Activated CD8-positive, alpha-beta T cell treated with anti-CD3 and anti-CD28 coated beads for 36 hours (primary cell): Measurements from ENCODE around the gene ZCCHC10. TPM values are rescaled to one million over a fixed set of nuclear protein-coding genes. Genes with fewer than 3 reads are reported as not detected.
"Not testable (repeated sequence)": the region's sequence is repeated elsewhere in the genome, so short reads cannot be mapped to it uniquely, and the experiment has no call there.

Experiments used
- ATAC-seq: fragments of 200-7000 bp; cut with Tn5 transposase; one replicate; pipeline ENCODE4 v1.10.0; 2021; ENCODE audit warnings: mild to moderate bottlenecking, moderate library complexity
- CTCF ChIA-PET: fragments of 350-600 bp; sonication (Branson Sonifier 250); formaldehyde crosslinking; loops from one replicate; lab custom pipeline; 2021; ENCODE audit warnings: antibody characterized with exemption; lab: Charles Lee
- POLR2A ChIA-PET: fragments of 350-600 bp; sonication (Branson Sonifier 250); formaldehyde crosslinking; loops from one replicate; lab custom pipeline; 2021; ENCODE audit warnings: antibody characterized with exemption; lab: Charles Lee
- DNase-seq: peaks from one replicate; pipeline ENCODE4 v3.0.0-alpha.2; 2020
- H3K27ac Mint-ChIP-seq: one replicate; pipeline ENCODE4 v1.8.0; 2021; ENCODE audit warnings: mild to moderate bottlenecking, mixed read lengths
- H3K27me3 Mint-ChIP-seq: one replicate; pipeline ENCODE4 v1.8.0; 2021; ENCODE audit warnings: mixed read lengths
- H3K36me3 Mint-ChIP-seq: one replicate; pipeline ENCODE4 v1.8.0; 2021; ENCODE audit warnings: low read depth, mixed read lengths
- H3K4me1 Mint-ChIP-seq: one replicate; pipeline ENCODE4 v1.8.0; 2021; ENCODE audit warnings: low read depth, mixed read lengths
- H3K4me3 Mint-ChIP-seq: one replicate; pipeline ENCODE4 v1.8.0; 2021; ENCODE audit warnings: mild to moderate bottlenecking, moderate library complexity, mixed read lengths
- H3K9me3 Mint-ChIP-seq: one replicate; pipeline ENCODE4 v1.8.0; 2021; ENCODE audit warnings: mixed read lengths
- intact Hi-C: fragments of 100-400 bp; cut with micrococcal nuclease; formaldehyde crosslinking; loops from one replicate; pipeline ENCODE4 v1.10.0; 2022
- total RNA-seq, 2 experiments: library from RNA; stranded (reverse); gene quantifications; one replicate each; pipeline ENCODE4 v1.2.3, GENCODE V29; 2021
- TF ChIP-seq, protein P1 (sequence below): fragments of 200-600 bp; IDR thresholded peaks from one replicate; pipeline ENCODE4 v1.8.0; 2022; ENCODE audit warnings: antibody characterized with exemption, mild to moderate bottlenecking

ZCCHC10 gene
- total RNA-seq, 2 experiments from 2014 or later, result 27.0 to 31.1 TPM

DNA sequence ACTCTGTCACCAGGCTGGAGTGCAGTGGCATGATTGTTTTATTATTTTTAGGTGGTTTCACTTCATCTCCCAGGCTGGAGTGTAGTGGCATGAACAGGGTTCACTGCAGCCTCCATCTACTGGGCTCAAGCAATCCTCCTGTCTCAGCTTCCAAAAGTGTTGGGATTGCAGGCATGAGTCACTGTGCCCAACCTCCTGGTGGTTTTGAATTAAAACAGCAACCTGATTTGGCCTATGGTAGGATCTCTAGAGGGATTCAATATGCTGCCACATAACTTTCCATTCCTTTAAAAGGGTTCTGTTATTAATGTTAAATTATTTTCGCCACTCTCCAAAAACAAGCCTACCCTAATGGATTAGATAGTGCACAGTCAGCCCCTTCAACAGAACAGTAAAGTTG is 15.6 kb upstream of the ZCCHC10 start:
- Mint-ChIP-seq H3K4me3 (no peak overlapping the region), H3K36me3 (no peaks in the 10 kb centered on the region), H3K4me1 (peaks cover 2% of the 10 kb centered on the region), H3K27me3 (no peaks in the 10 kb centered on the region), H3K27ac (no peak overlapping the region), H3K9me3 (no peaks in the 10 kb centered on the region)
- intact Hi-C loops, result no loop called here
- POLR2A ChIA-PET, result no interaction called here
- no peak for ATAC-seq
- no peak for DNase-seq
- TF ChIP-seq, protein P1, sequence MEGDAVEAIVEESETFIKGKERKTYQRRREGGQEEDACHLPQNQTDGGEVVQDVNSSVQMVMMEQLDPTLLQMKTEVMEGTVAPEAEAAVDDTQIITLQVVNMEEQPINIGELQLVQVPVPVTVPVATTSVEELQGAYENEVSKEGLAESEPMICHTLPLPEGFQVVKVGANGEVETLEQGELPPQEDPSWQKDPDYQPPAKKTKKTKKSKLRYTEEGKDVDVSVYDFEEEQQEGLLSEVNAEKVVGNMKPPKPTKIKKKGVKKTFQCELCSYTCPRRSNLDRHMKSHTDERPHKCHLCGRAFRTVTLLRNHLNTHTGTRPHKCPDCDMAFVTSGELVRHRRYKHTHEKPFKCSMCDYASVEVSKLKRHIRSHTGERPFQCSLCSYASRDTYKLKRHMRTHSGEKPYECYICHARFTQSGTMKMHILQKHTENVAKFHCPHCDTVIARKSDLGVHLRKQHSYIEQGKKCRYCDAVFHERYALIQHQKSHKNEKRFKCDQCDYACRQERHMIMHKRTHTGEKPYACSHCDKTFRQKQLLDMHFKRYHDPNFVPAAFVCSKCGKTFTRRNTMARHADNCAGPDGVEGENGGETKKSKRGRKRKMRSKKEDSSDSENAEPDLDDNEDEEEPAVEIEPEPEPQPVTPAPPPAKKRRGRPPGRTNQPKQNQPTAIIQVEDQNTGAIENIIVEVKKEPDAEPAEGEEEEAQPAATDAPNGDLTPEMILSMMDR, result no peak
- CTCF ChIA-PET, result no interaction called here

DNA sequence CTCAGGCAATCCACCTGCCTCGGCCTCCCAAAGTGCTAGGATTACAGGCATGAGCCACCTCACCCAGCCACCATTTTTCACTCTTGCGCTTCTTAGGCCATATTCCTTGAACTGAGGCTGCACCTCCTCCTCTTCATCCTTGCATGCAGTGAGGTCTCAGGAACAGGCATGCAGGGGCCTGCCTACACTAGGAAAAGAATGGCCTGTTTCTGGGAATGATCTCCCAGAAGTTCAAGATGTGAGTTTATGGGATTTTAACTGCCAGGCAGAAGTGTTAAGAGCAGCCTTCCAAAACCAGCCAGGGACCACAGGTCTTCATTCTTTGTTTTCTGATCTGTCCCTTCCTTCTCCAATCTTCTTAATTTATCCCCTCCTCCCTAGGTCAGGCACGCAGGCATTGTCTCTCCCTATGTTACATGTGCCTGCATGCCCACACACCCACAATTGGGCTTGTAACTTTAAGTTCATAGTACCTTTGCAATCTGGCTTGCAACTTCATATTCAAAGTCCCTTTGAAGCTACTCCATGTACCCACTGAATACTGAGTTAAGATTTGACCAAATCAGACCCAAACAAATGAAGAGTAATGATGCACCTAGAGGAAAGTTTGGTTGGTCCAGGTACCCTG is 14.9 kb upstream of the ZCCHC10 start:
- CTCF ChIA-PET, result no interaction called here
- intact Hi-C loops, result no loop called here
- Mint-ChIP-seq H3K27ac (no peak overlapping the region), H3K9me3 (no peaks in the 10 kb centered on the region), H3K27me3 (no peaks in the 10 kb centered on the region), H3K36me3 (no peaks in the 10 kb centered on the region), H3K4me3 (no peak overlapping the region), H3K4me1 (peaks cover 2% of the 10 kb centered on the region)
- ATAC-seq (no peak), DNase-seq (no peak)
- POLR2A ChIA-PET, result no interaction called here
- TF ChIP-seq, protein P1, result no peak

- H3K4me1 Mint-ChIP-seq, H3K9me3 Mint-ChIP-seq, H3K36me3 Mint-ChIP-seq, DNase-seq, H3K4me3 Mint-ChIP-seq, ATAC-seq, H3K27ac Mint-ChIP-seq, CTCF ChIA-PET, H3K27me3 Mint-ChIP-seq, intact Hi-C loops: not testable (repeated sequence)
- POLR2A ChIA-PET, result interaction anchor here (0.6 kb wide), 1 partner anchor 72 kb away, joined by 3 read pairs; no protein-coding TSS in a partner anchor
These were observed 10.3 kb upstream of the ZCCHC10 start for GRCh38 chr5:133036677-133037076.

DNA sequence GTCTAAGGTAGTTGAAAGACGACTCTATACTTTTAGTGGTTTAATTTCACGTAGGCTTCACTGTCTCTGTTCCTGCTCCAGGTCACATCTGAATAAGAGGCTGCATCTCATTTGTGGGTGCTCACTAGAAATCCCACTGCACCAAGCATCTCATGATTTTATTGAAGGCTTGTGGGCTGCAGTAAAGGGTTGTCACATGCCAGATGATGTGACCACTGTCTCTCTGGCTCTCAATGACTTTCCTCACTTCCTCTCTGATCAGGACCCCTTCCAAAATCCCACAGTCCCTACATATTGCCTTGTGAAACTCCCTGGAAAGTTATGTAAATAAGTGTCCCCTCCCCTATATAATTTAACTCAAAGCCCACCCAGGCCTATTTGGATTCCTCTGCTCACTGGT is 8.9 kb upstream of the ZCCHC10 start:
- H3K4me3 Mint-ChIP-seq, result no peak overlapping the region
- ATAC-seq (no peak), DNase-seq (no peak)
- no peak overlapping the region for H3K27ac Mint-ChIP-seq
- H3K4me1 Mint-ChIP-seq, result peaks cover 5% of the 10 kb centered on the region
- ChIA-PET CTCF (no interaction called here), POLR2A (no interaction called here)
- no peaks in the 10 kb centered on the region for H3K9me3 Mint-ChIP-seq
- no peaks in the 10 kb centered on the region for H3K27me3 Mint-ChIP-seq
- no peaks in the 10 kb centered on the region for H3K36me3 Mint-ChIP-seq
- TF ChIP-seq, protein P1, result no peak
- intact Hi-C loops, result no loop called here

DNA sequence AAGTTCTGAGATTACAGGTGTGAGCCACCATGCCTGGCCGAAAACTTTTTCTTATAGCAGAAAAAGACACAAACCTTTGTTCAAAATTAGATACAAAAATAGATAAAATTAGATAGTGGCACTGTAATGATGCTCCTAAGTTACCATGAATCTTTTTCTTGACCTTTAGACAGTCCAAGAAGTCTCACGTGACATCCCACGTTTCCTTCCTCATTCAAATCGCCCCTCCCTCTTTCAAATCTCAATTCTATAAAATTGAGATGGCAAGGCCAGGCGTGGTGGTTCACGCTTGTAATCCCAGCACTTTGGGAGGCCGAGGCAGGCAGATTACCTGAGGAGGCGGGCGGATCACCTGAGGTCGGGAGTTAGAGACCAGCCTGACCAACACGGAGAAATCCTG is 7.7 kb upstream of the ZCCHC10 start:
- Mint-ChIP-seq H3K4me3 (no peak overlapping the region), H3K27me3 (no peaks in the 10 kb centered on the region), H3K36me3 (no peaks in the 10 kb centered on the region), H3K9me3 (no peaks in the 10 kb centered on the region), H3K4me1 (peaks cover 5% of the 10 kb centered on the region), H3K27ac (no peak overlapping the region)
- CTCF ChIA-PET, result no interaction called here
- no peak for DNase-seq
- ATAC-seq, result no peak
- TF ChIP-seq, protein P1, result no peak
- intact Hi-C loops, result no loop called here
- POLR2A ChIA-PET, result no interaction called here
